Ascending aorta (tissue), 2 donors: Measurements from ENCODE around the gene ARL3. TPM values are rescaled to one million over a fixed set of nuclear protein-coding genes. Genes with fewer than 3 reads are reported as not detected.
A peak's percentile ranks its signal among the peaks of the same experiment; 100 is the strongest.

Experiments
- DNase-seq, 2 donors: peaks; one replicate each; pipeline ENCODE4 v3.0.0-alpha.2; 2019; ENCODE audit warnings: low spot score in 2 of 2
- H3K27ac ChIP-seq, 2 donors: fragments of 200-600 bp; sonication (generic); one replicate each; pipeline ENCODE4 v1.5.1; 2016 to 2017; ENCODE audit warnings: mild to moderate bottlenecking in 1 of 2
- H3K27me3 ChIP-seq: fragments of 200-600 bp; sonication (generic); one replicate; pipeline ENCODE4 v1.5.1; 2017
- H3K36me3 ChIP-seq, 2 donors: fragments of 200-600 bp; sonication (generic); one replicate each; pipeline ENCODE4 v1.5.1; 2016
- H3K4me1 ChIP-seq, 2 donors: fragments of 200-600 bp; sonication (generic); one replicate each; pipeline ENCODE4 v1.5.1; 2016 to 2017; ENCODE audit warnings: mild to moderate bottlenecking in 1 of 2
- H3K4me3 ChIP-seq, 2 donors: fragments of 200-600 bp; sonication (generic); one replicate each; pipeline ENCODE4 v1.5.1; 2016 to 2017; ENCODE audit warnings: mild to moderate bottlenecking in 1 of 2
- H3K9me3 ChIP-seq, 2 donors: fragments of 200-600 bp; sonication (generic); one replicate each; pipeline ENCODE4 v1.5.1; 2016
- intact Hi-C: fragments of 100-400 bp; cut with DNase I; formaldehyde crosslinking; loops from one replicate; pipeline ENCODE4 v1.15.1; 2023
- total RNA-seq: library from RNA; depleted of rRNA; stranded (reverse); fragments of >200 nt; gene quantifications from one replicate; pipeline ENCODE4 v1.1.0, GENCODE V29; 2016
- TF ChIP-seq, protein P1 (sequence below), 3 experiments: fragments of 200-600 bp in 2 of 3; fragments of 450-650 bp in 1 of 3; sonication (generic) in 2 of 3; IDR thresholded peaks; one replicate each; pipeline ENCODE4 v1.5.1; 2016 to 2019; ENCODE audit warnings: antibody characterized with exemption in 3 of 3, mild to moderate bottlenecking in 1 of 3, moderate library complexity in 1 of 3

ARL3 gene
- total RNA-seq, 1 donor from 2014 or later = 2.0 TPM

DNA sequence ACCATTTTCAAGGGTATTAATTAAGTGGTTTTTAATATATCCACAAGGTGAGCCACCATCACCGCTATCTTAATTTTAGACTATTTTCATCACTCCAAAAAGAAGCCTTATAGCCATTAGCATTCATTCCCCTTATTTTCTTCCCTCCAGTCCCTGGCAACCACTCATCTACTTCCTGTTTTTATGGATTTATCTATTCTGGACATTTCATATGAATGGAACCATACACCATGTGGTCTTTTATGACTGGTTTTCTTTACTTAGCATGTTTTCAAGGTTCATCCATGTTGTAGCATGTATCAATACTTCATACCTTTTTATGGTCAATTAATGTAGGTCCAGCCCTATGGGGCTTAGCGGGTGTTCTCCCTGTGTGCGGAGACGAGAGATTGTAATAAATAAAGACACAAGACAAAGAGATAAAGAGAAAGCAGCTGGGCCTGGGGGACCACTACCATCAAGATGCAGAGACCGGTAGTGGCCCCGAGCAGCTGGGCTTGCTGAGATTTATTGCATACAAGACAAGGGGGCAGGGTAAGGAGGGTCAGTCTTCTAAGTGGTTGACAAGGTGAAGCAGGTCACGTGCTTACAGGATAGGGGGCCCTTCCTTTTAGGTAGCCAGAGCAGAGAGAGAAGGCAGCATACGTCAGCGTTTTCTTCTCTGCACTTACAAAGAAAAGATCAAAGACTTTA lies 44.2 kb upstream of the ARL3 start:
- H3K27me3 ChIP-seq = no peaks in the 10 kb centered on the region
- H3K4me1 ChIP-seq = peaks cover 10 to 35% of the 10 kb centered on the region in 2 donors
- H3K9me3 ChIP-seq = no peaks in the 10 kb centered on the region
- no peak for DNase-seq
- H3K4me3 ChIP-seq = no peak overlapping the region
- peak overlapping the region; percentile 69 to 71 for H3K27ac ChIP-seq
- intact Hi-C loops = no loop called here
- TF ChIP-seq, protein P1, sequence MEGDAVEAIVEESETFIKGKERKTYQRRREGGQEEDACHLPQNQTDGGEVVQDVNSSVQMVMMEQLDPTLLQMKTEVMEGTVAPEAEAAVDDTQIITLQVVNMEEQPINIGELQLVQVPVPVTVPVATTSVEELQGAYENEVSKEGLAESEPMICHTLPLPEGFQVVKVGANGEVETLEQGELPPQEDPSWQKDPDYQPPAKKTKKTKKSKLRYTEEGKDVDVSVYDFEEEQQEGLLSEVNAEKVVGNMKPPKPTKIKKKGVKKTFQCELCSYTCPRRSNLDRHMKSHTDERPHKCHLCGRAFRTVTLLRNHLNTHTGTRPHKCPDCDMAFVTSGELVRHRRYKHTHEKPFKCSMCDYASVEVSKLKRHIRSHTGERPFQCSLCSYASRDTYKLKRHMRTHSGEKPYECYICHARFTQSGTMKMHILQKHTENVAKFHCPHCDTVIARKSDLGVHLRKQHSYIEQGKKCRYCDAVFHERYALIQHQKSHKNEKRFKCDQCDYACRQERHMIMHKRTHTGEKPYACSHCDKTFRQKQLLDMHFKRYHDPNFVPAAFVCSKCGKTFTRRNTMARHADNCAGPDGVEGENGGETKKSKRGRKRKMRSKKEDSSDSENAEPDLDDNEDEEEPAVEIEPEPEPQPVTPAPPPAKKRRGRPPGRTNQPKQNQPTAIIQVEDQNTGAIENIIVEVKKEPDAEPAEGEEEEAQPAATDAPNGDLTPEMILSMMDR (IDR thresholded peaks at IDR 0.05) = no peak
- no peaks in the 10 kb centered on the region for H3K36me3 ChIP-seq

DNA sequence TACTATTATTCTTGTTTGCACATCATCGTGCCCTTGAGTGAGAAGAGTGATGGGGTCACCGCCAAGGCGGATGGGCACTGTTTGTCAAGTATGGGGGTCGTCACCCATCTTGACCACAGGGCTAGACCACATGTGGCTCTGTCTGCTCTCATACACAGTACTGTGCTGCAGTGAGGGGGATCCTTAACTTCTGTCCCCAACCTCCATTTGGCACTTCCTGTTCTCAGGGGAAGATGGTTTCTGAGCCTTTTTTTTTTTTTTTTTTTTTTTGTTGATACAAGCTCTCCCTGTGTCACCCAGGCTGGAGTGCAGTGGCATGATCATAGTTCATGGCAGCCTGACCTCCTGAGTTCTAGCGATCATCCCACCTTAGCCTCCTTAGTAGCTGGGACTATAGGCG lies 43.1 kb upstream of the ARL3 start:
- Histone ChIP-seq H3K4me3 (no peak overlapping the region), H3K9me3 (no peaks in the 10 kb centered on the region), H3K36me3 (no peaks in the 10 kb centered on the region), H3K27ac (peak overlapping the region; percentile 29 to 69), H3K4me1 (peaks cover 18 to 45% of the 10 kb centered on the region in 2 donors), H3K27me3 (no peaks in the 10 kb centered on the region)
- no peak for DNase-seq
- intact Hi-C loops = no loop called here
- TF ChIP-seq, protein P1 (IDR thresholded peaks at IDR 0.05) = no peak

DNA sequence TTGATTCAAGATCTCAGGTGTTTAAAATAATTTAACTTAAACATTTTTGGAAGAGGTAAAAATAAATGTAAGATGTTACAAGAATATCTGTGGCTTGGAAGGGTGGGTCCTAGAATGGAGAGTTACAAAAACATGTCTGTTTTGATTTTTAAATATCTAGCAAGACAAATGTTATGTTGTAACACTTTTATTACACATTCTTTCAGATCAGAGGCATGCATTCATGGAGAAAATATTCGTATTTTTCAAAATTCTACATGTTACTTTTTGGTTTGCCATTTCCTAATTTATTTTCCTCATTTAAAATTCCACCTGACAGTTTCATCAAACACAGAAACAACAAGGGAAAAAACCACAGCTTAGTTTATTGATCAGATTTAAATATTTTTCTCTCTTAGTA lies 39.5 kb upstream of the ARL3 start:
- TF ChIP-seq, protein P1 (IDR thresholded peaks at IDR 0.05) = no peak
- no peak for DNase-seq
- Histone ChIP-seq H3K9me3 (no peaks in the 10 kb centered on the region), H3K27me3 (no peaks in the 10 kb centered on the region), H3K4me1 (peaks cover 21 to 51% of the 10 kb centered on the region in 2 donors), H3K4me3 (no peak overlapping the region), H3K27ac (peak overlapping the region; percentile 95 to 96), H3K36me3 (no peaks in the 10 kb centered on the region)
- intact Hi-C loops = loop anchor here (2.0 to 5.0 kb wide), 2 partner anchors 21 to 49 kb away; no protein-coding TSS in a partner anchor

DNA sequence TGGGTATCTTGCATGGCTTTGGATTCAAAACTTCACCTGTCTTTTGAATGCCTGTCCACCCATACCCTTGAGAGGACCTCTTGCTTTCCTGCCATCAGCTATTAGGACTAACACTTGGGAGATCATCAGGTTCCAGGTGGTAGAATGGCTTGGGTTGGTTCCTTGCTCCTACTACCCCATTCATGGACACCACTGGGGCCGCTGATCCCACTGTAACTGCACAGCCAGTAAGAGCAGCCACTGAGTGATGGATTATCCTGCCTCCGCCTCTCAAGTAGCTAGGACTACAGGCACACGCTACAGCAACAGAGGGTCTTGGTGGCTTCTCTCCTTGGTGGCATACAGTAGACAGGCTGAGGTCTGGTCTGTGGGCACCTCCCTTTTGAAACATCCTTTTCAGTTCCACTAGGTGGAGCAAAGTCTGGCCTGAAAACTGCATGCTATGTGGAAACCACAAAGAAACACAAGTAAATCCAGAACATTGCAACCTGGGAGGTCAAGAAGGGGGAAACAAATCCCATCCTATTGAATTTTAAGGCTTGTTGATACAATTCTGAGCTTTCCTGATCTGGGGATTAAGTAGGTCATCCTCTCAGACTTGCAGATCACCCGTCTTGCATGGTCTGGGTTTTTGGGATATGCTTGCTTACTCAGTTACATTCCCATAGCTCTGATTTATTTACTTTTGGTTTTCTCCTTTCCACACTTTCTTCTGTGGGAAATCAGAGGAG lies 38.9 kb upstream of the ARL3 start:
- no peaks in the 10 kb centered on the region for H3K36me3 ChIP-seq

DNA sequence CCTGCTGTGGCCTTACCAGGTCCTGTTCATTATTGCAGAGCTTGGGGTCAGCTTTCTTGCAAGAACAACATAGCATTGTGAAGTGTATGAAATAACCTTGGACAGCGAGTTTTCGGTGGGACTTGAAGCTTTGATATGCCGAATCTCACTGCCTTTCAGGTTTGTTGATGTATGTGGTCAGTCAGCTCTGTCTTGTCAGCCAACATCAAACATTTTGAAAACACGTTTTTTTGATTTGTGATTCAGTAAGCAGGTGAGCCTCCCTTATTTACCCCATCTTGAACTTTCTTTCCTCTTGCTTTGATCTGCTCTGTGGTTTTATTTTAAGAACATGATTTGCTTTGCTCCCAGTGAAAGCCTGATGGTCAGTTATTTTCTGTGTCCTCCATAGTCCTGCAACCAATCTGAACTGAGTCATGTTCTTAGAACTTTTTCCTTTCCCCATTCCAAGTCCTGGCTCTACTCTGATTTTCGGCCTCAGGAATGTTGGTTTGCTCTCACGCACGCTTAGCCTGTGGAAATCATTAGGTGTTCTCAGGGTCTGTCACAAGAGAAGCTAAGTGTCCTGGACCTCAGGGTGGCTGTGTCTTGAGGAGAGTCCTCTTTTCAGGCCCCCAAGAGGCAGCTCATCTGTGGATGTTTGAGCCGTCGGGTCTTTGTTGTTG lies 38.2 kb upstream of the ARL3 start:
- DNase-seq = peak in 1 of 2 donors; percentile 87
- Histone ChIP-seq H3K9me3 (no peaks in the 10 kb centered on the region), H3K36me3 (no peaks in the 10 kb centered on the region), H3K4me1 (peaks cover 21 to 49% of the 10 kb centered on the region in 2 donors), H3K27ac (peak overlapping the region; percentile 95 to 96), H3K27me3 (no peaks in the 10 kb centered on the region), H3K4me3 (peak overlapping the region in 1 of 2 donors; percentile 43)
- TF ChIP-seq, protein P1 (IDR thresholded peaks at IDR 0.05) = no peak
- intact Hi-C loops = loop anchor here (1.0 to 5.0 kb wide), 3 partner anchors 22 to 63 kb away; no protein-coding TSS in a partner anchor

More for the DNA sequence above, 38.9 kb upstream of the ARL3 start:
- peaks cover 21 to 49% of the 10 kb centered on the region in 2 donors for H3K4me1 ChIP-seq
- DNase-seq = no peak
- H3K27me3 ChIP-seq = no peaks in the 10 kb centered on the region
- peak overlapping the region in 1 of 2 donors; percentile 43 for H3K4me3 ChIP-seq
- TF ChIP-seq, protein P1 (IDR thresholded peaks at IDR 0.05) = peak; percentile 59 to 61 (median 59)
- H3K27ac ChIP-seq = peak overlapping the region; percentile 95 to 96
- H3K9me3 ChIP-seq = no peaks in the 10 kb centered on the region
- intact Hi-C loops = loop anchor here (1.0 to 5.0 kb wide), 3 partner anchors 22 to 62 kb away; no protein-coding TSS in a partner anchor
